ENCODE results near the gene RB1. TPM values are rescaled to one million over a fixed set of nuclear protein-coding genes. Genes with fewer than 3 reads are reported as not detected.
"Not testable (repeated sequence)": the region's sequence is repeated elsewhere in the genome, so short reads cannot be mapped to it uniquely, and the experiment has no call there.

The RB1 gene
- total and polyA plus RNA-seq, 8 donors, result 9.3 to 53.6 (median 20.6) TPM

DNA sequence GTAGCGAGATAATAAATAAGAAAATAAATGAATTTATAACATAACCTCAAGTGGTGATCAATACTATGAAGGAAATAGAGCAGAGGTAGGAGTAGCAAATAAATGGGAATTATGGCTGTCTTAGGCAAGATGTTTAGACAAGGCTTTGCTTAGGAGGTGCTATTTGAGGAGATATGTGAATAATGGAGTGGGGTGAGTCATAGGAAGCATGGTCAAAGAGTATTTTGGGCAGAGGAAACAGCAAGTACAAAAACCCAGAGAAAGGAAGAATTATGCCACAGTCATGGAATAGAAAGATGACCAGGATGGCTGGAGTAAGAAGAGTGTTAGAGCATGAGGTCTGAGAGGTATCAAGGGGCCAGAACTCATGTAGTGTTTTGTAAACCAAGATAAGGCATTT is 142.9 kb downstream of the RB1 start:
- no peak for DNase-seq
- peaks cover 0 to 11% (median 0%) of the 10 kb centered on the region in 4 donors for H3K36me3 ChIP-seq
- 93 to 100% (median 96%) methylated on average over 1 of the region's 1 CpG for WGBS, 5 donors
- no peak overlapping the region for H3K4me3 ChIP-seq
- TF ChIP-seq POLR2A (IDR thresholded peaks at IDR 0.05), result no peak
- TF ChIP-seq, protein P1, sequence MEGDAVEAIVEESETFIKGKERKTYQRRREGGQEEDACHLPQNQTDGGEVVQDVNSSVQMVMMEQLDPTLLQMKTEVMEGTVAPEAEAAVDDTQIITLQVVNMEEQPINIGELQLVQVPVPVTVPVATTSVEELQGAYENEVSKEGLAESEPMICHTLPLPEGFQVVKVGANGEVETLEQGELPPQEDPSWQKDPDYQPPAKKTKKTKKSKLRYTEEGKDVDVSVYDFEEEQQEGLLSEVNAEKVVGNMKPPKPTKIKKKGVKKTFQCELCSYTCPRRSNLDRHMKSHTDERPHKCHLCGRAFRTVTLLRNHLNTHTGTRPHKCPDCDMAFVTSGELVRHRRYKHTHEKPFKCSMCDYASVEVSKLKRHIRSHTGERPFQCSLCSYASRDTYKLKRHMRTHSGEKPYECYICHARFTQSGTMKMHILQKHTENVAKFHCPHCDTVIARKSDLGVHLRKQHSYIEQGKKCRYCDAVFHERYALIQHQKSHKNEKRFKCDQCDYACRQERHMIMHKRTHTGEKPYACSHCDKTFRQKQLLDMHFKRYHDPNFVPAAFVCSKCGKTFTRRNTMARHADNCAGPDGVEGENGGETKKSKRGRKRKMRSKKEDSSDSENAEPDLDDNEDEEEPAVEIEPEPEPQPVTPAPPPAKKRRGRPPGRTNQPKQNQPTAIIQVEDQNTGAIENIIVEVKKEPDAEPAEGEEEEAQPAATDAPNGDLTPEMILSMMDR (IDR thresholded peaks at IDR 0.05), result no peak
- no peak for TF ChIP-seq POLR2AphosphoS5 (IDR thresholded peaks at IDR 0.05)
- no peak for TF ChIP-seq EP300 (IDR thresholded peaks at IDR 0.05)
- H3K27me3 ChIP-seq, result no peaks in the 10 kb centered on the region
- peak overlapping the region in 3 of 5 donors; percentile 2 to 10 (median 6) for H3K27ac ChIP-seq
- intact Hi-C loops (cut with DNase I; ENCODE audit: low total_unique reads), result no loop called here
- peaks cover 0 to 23% (median 0%) of the 10 kb centered on the region in 4 donors for H3K4me1 ChIP-seq
- peaks cover 0 to 15% (median 7%) of the 10 kb centered on the region in 4 donors for H3K9me3 ChIP-seq

DNA sequence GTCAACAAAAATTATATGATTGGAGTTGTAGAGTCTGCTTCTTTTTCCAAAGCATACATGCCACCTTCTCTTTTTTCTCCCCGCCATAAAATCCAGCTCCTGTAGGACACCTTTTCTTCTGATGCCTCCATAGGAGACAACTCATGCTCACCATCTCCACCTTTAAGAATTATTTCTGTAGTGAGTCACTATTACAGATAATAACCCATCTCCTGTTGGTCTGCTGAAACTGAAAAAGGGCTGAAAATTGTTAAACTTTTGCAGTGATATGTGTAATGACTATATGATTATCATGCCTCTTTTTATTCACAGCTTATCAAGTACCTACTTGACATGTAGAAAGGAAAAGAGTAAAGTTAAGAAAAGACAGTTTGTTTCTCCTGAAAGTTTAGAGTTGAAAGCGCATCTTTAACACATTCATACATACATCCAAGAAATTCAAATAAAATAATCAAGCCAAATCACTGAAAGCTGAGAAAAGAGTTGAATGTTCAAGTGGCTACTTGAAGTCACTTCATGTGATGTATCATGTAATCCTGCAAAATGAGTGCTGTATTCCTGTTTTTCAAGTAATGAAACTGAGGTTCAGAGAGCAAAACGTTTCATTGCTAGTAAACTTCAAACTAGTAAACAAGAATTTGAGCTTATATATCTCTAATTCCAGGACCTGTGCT is 144.9 kb downstream of the RB1 start:
- Histone ChIP-seq H3K9me3 (peaks cover 0 to 16% (median 7%) of the 10 kb centered on the region in 4 donors), H3K27me3 (no peaks in the 10 kb centered on the region), H3K4me1 (peaks cover 0 to 23% (median 0%) of the 10 kb centered on the region in 4 donors), H3K4me3 (no peak overlapping the region), H3K27ac (peak overlapping the region in 2 of 5 donors; percentile 48 to 66), H3K36me3 (peaks cover 0 to 16% (median 5%) of the 10 kb centered on the region in 4 donors)
- TF ChIP-seq EP300 (IDR thresholded peaks at IDR 0.05) (no peak), POLR2A (IDR thresholded peaks at IDR 0.05) (no peak), POLR2AphosphoS5 (IDR thresholded peaks at IDR 0.05) (no peak)
- TF ChIP-seq, protein P1 (IDR thresholded peaks at IDR 0.05), result no peak
- intact Hi-C loops (cut with DNase I; ENCODE audit: low total_unique reads), result no loop called here
- WGBS, 5 donors, result 71 to 80% (median 74%) methylated on average over 3 of the region's 3 CpGs
- no peak for DNase-seq

DNA sequence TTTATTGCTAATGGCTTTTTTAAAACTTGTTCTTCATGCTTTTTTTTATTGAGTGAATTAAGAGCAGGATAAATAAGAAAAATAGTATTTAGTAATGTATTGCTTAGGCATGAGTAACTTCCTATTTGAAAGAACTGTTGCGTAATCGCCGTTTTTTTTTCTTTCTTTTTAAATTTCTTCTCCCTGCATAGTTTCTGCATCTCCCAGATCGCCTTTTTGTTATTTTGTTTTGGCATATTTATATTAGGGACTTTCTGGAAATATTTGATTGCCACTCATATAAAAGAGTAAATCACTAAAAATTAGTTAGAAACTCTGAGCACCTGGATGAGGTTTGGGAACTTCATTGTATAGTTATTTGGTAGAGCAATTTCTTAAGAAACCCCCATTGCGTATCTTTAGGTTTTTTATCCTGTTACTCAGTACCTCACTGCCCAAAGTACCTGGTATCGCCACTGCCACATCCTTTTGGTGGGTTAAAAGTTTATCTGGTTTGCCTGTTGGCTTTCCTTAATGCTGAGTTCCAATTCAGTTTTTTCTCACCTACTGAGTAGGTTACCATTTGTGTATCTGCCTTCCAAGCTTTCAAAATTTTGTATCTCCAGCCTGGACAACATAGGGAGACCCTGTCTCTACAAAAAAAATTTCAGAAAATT is 145.5 kb downstream of the RB1 start:
- 51 to 63% (median 53%) methylated on average over 6 of the region's 6 CpGs for WGBS, 5 donors
- Histone ChIP-seq H3K27me3 (no peaks in the 10 kb centered on the region), H3K4me3 (no peak overlapping the region), H3K4me1 (peaks cover 0 to 23% (median 0%) of the 10 kb centered on the region in 4 donors), H3K36me3 (peaks cover 0 to 23% (median 11%) of the 10 kb centered on the region in 4 donors), H3K27ac (peak overlapping the region in 2 of 5 donors; percentile 48 to 66), H3K9me3 (peaks cover 0 to 16% (median 7%) of the 10 kb centered on the region in 4 donors)
- no peak for DNase-seq
- intact Hi-C loops (cut with DNase I; ENCODE audit: low total_unique reads), result no loop called here
- no peak for TF ChIP-seq EP300 (IDR thresholded peaks at IDR 0.05)
- no peak for TF ChIP-seq POLR2AphosphoS5 (IDR thresholded peaks at IDR 0.05)
- no peak for TF ChIP-seq POLR2A (IDR thresholded peaks at IDR 0.05)
- TF ChIP-seq, protein P1 (IDR thresholded peaks at IDR 0.05), result no peak

DNA sequence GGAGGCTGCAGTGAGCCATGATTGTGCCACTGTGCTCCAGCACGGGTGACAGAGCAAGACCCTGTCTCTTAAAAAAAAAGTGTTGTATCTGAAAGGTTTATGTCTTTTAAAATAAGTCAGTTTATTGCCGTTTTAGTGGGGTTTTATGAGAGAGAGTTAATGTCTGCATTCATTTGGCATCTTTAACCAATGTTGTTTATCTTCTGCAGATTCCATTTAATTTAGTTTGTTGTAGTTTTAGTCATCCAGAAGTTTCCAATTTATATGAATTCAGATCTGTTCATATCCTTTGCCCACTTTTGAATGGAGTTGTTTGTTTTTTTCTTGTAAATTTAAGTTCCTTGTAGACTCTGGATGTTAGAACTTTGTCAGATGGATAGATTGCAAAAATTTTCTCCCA is 146.1 kb downstream of the RB1 start:
- no peak overlapping the region for H3K4me3 ChIP-seq
- H3K9me3 ChIP-seq, result peaks cover 0 to 16% (median 7%) of the 10 kb centered on the region in 4 donors
- TF ChIP-seq POLR2A (IDR thresholded peaks at IDR 0.05) (no peak), EP300 (IDR thresholded peaks at IDR 0.05) (no peak), POLR2AphosphoS5 (IDR thresholded peaks at IDR 0.05) (no peak)
- TF ChIP-seq, protein P1 (IDR thresholded peaks at IDR 0.05), result no peak
- 81 to 88% (median 81%) methylated on average over 2 of the region's 2 CpGs for WGBS, 5 donors
- peaks cover 0 to 23% (median 0%) of the 10 kb centered on the region in 4 donors for H3K4me1 ChIP-seq
- DNase-seq, result no peak
- intact Hi-C loops (cut with DNase I; ENCODE audit: low total_unique reads), result no loop called here
- H3K27me3 ChIP-seq, result no peaks in the 10 kb centered on the region
- H3K36me3 ChIP-seq, result peaks cover 0 to 26% (median 17%) of the 10 kb centered on the region in 4 donors
- H3K27ac ChIP-seq, result peak overlapping the region in 2 of 5 donors; percentile 48 to 66

DNA sequence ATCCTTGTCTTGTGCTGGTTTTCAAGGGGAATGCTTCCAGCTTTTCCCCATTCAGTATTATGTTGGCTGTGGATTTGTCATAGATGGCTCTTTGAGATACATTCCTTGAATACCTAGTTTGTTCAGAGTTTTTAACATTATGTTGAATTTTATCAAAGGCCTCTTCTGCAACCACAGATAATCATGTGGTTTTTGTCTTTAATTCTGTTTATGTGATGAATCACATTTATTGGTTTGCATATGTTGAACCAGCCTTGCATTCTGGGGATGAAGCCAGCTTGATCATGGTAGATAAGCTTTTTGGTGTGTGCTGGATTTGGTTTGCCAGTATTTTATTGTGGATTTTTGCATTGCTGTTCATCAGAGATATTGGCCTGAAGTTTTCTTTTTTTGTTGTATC is 147.6 kb downstream of the RB1 start:
- H3K9me3 ChIP-seq, result peaks cover 0 to 16% (median 7%) of the 10 kb centered on the region in 4 donors
- H3K4me1 ChIP-seq, result peaks cover 0 to 22% (median 0%) of the 10 kb centered on the region in 4 donors
- H3K27ac ChIP-seq; DNase-seq; intact Hi-C loops (cut with DNase I; ENCODE audit: low total_unique reads); H3K4me3 ChIP-seq; H3K27me3 ChIP-seq: not testable (repeated sequence)
- peaks cover 0 to 23% (median 22%) of the 10 kb centered on the region in 4 donors for H3K36me3 ChIP-seq
